ENCODE results near the gene C1orf210.

- TF ChIP-seq TSHZ2 (CRISPR knock-in tag; IDR thresholded peaks at IDR 0.05) (no peak), ZNF565 (CRISPR knock-in tag; conservative IDR thresholded peaks at IDR 0.05; ENCODE audit: low read depth) (no peak), OSR1 (CRISPR knock-in tag; IDR thresholded peaks at IDR 0.05) (no peak), ISL1 (CRISPR knock-in tag; IDR thresholded peaks at IDR 0.05) (no peak), ARNTL (CRISPR knock-in tag; IDR thresholded peaks at IDR 0.05; ENCODE audit: borderline replicate concordance, low read depth) (no peak), TCF4 (CRISPR knock-in tag; IDR thresholded peaks at IDR 0.05; ENCODE audit: borderline replicate concordance) (no peak)
Observed at GRCh38 chr1:43251024-43251423, 34.4 kb downstream of the C1orf210 start.
